ENCODE measurements around the gene HS3ST6.
"Not testable (repeated sequence)": the region's sequence is repeated elsewhere in the genome, so short reads cannot be mapped to it uniquely, and the experiment has no call there.

The HS3ST6 gene

DNA sequence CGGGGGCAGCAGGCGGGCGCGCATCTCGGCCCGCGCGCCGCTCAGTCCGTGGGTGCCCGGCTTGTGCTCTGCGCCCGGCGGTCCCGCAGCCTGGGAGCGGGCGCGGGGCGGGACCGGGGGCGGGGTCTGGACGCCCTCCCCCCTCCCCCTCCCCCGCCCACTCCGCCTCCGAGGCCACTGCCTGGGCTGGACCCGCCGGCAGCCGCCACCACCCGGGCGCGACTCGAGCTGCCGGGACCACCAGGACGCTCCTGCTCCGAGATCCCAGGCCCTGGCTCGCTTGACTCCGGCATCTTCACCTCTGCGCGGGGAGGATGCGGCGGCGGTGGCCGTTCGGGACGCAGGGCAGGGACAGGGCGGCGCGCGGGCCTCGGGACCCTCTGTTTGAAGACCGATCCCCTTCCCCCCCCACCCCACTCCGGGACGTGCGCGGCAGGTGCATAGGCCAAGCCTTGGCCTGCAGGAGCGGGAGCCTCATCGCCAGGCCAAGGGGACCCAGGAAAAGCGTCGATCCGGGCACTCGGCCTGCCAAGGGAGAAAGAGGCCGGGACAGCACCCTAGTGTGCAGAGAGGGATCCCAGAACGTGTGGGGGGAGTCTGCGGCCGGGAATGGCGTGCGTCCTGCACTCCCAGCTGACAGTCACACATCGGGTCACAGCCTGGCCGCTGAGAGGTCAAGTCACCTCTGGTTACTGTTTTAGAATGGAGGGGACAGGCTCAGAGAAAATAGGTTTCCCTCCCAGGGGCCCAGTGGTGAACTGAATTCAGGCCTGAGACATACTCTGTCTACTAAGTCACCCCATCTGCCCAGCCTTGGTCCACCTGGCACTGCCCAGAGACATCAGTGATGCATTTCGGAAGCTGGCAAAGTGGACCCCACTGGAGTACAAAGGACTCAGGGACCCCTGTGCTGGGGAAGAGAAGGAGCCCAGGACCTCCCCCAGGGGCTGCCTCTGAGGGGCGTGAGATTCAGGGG, at the start of gene HS3ST6:
TSS of gene HS3ST6 (minus strand) at position 65 of the 976 bp plus-strand sequence. CDS start 92 bp downstream, outside the sequence.
- DNase-seq = peak; percentile 27 to 35 (median 32)

DNA sequence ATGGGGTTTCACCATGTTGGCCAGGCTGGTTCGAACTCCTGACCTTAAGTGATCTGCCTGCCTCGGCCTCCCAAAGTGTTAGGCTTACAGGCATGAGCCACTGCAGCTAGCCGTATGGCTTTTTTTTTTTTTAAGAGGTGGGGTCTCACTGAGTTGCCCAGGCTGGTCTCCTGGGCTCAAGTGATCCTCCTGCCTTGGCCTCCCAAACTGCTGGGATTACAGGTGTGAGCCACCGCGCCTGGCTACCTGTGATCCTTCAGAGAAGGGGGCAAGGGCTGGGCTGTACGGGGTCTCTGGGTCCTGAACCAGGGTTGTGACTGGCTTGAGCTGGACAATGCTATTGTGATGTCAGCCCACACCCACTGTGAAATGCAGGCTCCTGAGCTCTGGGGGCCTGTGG, 48.2 kb upstream of the HS3ST6 start, which contains the start of gene RNF151:
TSS of gene RNF151 (plus strand) at position 397 of the 400 bp plus-strand sequence. CDS start 26 bp downstream, outside the sequence.
- DNase-seq = no peak

DNA sequence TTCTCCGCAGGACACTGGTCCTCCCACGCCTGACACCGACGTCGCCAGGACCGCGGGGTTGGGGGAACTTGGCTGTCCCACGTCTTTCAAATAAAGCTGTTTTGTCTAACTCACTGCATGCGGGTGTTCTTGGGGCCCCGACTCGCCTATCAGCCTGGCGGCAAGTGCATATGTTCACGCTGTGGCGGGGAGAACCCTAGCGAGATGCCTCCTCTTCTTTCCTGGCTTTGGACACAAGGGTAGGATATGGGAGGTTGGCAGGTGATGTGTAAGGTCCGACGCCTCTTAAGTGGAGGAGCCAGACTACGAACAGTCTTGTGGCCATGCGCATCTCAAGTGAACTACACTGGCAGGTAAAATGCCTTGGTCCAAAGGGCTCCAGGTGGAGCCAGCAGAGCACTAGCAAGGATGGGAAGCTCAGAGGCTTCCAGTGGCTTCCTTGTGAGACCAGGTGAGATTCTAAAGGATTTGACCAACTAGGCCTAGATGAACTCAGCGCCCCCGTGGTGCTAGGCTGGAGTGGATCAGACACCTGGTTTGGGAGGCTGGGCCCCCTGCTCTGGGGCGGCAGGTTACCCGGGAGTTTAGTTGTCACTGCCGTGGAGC, 47.3 kb upstream of the HS3ST6 start:
- DNase-seq = peak in 1 of 3 experiments; percentile 45

DNA sequence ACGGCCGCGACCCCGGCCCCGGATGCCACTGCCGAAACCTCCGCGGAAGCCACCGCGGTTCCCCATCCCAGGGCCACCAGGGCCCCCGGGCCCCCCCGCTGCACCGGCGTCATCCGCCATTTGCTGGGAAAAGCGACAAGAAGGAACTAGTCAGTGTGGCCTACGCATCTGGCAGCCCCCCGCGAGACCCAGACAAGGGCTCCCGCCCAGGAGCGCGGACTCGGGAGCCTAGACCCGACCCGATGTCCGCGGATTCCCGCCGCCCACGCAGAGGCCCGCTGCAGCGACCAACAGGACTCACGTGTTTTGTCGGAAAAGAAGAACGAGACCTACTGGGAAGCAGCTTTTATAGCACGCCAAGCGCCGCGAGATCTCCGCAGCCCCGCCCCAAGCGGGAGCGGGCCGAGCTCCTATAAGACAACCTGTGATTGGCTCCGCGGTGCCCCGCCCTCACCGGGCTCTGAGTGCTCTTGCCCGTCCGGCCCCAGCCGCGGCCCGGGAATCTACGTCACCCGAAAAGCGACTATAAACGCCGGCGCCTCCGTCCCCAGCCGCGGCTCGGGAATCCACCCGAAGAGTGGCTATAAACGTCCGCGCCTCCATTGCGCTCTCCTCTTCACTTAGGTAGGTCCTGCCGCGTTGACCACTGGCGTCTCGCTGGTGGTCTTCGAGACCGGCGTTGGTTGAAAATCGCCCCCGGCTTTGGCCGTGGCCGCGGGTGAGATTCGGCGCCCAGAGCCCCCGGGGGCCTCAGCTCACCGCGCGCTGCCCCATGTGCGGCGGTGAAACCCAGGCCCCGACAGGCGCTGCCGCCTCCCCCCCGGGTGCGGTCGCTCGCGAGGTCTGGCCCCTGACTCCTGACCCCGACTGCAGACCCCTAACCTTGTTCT, 46.5 kb upstream of the HS3ST6 start, which contains the start of gene RPS2:
TSS of gene RPS2 (minus strand) at position 321 of the 890 bp plus-strand sequence. CDS start at position 120, 201 bp downstream.
- peak; percentile 97 to 100 (median 99) for DNase-seq

DNA sequence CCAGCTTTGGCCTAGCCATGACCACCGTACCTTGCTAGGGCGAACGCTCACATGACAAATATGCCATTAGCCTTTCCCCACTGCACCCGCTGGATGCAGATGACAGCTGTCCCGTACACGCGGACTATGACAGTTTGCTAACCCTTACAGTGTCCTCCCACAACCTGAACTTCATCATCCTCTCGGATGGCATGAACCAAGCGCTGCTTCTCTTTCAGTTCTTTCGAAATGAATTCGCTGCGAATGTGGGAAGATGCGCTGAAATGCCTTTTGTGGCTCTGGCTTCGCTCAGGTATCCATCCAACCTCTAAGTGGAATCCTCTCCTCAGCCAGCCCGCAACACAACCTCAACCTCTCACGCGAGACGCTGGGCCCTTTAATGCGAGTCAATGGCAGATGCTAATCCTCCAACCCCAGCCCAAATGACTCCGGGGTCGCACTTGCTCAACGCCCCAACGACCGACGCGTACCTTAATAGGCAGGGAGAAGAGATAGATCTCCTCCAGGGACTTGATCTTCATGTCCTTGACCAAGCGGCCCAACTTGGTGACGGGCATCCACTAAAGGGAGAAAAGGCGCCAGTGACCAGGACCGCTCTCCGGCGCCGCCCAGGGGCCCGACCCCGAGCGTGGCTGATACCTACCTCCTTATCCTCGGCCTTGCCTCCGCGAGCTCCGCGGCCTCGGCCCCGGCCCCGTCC, 45.7 kb upstream of the HS3ST6 start:
- peak in 2 of 3 experiments; percentile 55 to 76 for DNase-seq

DNA sequence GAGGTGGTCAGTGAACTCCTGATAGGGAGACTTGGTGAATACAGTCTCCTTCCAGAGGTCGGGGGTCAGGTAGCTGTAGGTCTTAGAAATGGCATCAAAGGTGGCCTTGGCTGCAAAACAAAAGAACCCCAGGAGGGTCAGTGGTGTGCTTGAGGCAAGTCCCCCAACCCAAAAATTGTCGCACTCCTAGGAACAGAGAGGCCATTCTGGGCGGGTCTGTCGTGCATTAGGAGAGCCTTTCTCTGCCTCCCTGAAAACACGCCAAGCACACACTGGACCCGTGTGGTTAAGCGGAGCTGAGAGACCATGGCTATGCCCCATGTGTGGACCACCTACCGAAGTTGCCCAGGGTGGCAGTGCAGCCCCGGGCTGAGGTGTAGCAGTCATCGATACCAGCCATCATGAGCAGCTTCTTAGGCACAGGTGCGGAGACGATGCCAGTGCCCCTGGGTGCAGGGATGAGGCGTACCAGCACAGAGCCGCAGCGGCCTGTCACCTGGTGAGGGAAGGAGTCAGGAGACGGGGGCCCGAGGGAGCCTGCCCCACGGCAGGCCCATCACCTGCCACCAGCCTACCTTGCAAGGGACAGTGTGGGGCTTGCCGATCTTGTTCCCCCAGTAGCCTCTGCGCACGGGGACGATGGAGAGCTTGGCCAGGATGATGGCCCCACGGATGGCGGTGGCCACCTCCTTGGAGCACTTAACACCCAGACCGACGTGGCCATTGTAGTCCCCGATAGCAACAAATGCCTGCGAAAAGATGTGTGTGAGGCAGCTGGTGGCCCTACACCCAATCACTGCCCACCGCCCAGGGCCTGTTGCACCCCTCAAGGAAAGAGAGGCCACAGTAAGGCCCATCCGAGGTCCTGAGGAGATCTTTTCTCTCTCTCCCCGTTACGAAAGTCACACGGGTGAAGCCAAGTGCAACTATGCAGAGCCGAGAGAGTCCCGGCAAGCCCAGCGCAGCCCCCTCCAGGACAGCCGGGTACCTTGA, 44.2 kb upstream of the HS3ST6 start:
- not testable (repeated sequence) for DNase-seq

DNA sequence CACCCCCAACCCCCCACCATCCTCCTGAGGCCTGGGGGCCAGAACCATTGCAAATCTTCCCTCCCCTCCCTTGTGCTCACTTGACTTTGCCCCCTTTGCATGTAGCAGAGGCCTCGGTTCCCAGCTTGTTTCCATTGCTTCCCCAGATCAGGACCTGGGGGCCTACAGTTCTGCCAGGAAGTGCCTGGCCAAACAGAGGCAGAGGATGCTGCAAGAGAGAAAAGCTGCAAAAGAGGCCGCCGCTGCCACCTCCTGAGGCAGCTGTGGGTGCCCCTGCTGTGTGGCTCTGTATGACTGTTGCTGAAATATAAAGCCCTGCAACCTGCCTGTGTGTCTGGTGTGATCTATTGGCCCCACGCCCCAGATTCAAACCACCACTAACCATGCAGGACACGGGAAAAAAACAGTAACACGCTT, 43.4 kb upstream of the HS3ST6 start:
- DNase-seq = peak in 1 of 3 experiments; percentile 17

DNA sequence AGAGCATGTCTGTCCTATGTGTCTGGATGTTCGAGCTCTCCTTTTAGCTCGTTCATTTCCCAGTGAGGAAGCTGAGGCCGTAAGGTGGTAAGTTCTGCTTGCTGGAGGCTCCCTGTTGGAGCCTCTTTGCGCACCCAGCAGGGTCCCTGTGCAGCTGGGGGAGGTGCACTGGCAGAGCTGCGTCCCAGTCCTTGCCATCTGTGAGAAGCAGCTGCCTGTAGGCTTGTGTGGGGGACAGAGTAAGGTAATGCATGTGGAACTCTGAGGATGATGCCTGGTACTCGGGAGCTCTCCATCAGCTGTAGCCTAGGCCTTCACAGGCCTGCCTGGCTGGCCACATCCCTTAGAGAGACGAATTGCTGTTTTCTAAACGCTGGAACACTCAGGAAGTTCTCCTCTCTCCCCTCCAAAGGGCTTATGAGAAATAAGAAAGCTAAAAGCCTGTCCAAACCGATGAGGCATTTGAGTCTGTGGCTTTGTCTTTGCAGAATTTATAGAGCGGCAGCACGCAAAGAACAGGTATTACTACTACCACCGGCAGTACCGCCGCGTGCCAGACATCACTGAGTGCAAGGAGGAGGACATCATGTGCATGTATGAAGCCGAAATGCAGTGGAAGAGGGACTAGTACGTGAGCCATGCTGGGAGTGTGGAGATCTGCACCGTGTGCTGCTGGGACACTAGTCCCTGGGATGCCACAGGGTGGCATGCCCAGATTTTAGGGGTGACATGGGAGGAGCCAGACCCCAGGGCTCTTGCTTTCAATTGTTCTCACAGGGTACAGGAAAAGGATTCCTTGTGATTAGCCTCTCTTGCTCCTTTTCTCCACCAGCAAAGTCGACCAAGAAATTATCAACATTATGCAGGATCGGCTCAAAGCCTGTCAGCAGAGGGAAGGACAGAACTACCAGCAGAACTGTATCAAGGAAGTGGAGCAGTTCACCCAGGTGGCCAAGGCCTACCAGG, 42.7 kb upstream of the HS3ST6 start:
- DNase-seq = peak in 2 of 3 experiments; percentile 49 to 63

DNA sequence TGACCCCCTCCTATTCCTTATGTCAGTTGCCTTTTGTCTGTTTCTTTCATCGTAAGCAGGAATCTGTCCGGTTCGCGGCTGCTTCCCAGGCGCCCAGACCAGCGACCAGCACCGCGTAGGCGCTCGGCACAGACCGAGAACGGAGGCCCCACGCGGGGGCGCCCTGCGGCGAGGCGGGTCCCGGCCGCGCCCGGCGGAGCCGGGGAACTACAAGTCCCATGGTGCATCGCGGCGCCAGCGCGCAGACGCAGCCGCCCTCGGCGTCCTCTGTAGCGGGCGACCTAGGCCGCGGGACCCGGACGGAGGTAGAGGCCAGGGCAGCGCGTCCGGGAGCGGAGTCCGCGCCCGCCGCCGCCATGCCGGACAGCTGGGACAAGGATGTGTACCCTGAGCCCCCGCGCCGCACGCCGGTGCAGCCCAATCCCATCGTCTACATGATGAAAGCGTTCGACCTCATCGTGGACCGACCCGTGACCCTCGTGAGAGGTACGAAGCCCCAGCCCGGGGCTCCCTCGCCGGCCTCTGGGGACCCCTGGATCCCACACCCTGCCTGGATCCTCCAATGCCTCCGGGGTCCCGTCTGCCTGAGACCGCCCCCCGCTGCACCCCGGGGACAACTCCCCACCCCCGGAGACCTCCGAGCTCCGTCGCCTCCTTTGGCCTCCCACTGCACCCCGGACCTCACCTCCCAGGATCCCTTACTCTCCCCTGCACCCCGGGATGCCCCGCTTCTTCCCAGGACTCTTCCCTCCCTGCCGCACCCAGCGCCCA, 41.2 kb upstream of the HS3ST6 start, which contains the start of gene NDUFB10:
TSS of gene NDUFB10 (plus strand) at position 270 of the 771 bp plus-strand sequence. CDS start at position 357, 87 bp downstream.
- peak; percentile 89 to 97 (median 89) for DNase-seq

DNA sequence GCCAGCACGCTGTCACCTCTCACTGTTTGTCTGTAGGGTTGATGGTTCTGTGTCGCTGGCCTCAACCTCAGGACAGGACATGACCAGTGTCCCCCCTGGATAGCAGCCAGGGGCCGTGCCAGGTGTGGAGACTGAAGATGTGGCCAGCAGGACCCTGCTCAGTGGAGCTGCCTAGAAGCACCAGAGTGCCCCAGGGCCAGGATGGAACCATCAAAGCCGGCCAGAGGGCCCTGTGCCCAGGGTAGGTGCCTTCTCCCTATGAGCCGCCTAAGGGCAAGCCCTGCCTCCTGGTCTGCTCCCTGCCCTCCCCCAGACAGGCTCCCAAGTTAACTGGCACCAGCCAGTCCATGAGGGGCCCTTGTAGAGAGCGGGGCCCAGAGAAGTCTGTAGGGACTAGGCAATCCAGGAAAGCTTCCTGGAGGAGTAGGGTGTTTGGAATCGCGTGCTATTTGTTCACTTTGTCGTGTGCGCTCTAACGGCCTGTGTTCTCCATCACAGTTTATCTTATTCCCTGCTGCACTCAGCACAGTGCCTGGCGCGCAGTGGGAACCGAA, 40.6 kb upstream of the HS3ST6 start:
- no peak for DNase-seq

DNA sequence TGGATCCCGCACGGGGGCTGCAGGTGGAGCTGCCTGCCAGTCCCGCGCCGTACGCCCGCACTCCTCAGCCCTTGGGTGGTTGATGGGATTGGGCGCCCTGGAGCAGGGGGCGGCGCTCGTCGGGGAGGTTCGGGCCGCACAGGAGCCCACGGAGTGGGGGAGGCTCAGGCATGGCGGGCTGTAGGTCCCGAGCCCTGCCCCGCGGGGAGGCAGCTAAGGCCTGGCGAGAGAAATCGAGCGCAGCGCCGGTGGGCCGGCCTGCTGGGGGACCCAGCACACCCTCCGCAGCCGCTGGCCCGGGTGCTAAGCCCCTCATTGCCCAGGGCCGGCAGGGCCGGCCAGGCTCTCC, 39.9 kb upstream of the HS3ST6 start:
- not testable (repeated sequence) for DNase-seq

DNA sequence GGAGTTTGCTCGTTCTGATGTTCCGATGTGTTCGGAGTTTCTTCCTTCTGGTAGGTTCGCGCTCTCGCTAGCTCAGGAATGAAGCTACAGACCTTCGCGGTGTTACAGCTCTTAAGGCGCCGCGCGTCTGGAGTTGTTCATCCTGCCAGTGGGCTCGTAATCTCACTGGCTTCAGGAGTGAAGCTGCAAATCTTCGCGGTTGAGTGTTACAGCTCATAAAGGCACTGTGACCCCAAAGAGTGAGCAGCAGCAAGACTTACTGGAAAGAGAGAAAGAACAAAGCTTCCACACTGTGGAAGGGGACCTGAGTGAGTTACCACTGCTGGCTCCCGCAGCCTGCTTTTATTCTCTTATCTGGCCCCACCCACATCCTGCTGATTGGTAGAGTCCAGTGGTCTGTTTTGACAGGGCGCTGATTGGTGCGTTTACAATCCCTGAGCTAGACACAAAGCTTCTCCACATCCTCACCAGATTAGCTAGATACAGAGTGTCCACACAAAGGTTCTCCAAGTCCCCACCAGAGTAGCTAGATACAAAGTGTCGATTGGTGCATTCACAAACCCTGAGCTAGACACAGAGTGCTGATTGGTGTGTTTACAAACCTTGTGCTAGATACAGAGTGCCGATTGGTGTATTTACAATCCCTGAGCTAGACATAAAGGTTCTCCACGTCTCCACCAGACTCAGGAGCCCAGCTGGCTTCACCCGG, 39.4 kb upstream of the HS3ST6 start:
- not testable (repeated sequence) for DNase-seq

DNA sequence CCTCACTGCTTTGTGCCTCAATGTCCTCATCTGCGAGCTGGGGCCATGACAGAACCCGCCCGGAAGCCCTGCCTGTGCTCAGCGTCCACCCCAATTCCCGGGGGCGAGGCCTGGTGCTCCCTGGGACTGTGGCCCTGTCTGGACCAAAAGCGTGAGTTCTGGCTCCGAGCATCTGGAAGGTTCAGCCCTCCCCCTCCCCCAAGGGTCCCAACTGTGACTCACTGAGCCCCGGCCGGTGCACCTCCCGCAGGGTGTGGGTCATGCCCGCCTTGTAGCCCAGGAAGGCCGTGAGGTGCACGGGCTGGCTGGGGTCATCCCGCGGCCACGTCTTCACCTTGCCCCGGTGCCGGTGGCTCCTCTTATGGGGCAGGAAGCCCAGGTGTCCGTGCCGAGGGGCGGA, 35.5 kb upstream of the HS3ST6 start:
- DNase-seq = no peak

DNA sequence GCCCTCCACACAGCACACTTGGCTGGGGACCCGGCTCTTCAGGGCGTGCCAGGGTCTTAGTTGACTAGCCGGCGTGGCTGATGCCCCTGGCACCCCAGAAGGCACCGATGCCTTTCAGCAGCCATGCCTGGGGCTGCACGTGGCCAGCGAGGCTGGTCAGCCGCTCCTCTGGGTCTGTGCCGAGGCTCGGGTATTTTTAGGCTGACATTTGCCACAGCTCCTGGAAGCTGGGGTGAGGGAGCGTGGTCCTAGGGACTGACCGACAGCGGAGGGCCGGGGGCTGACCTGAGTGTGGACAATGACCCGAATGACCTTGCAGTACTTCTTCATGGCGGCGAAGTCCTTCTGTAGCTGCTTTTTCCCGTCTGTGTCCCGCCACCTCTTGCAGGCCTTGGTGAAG, 32.3 kb upstream of the HS3ST6 start:
- DNase-seq = no peak

DNA sequence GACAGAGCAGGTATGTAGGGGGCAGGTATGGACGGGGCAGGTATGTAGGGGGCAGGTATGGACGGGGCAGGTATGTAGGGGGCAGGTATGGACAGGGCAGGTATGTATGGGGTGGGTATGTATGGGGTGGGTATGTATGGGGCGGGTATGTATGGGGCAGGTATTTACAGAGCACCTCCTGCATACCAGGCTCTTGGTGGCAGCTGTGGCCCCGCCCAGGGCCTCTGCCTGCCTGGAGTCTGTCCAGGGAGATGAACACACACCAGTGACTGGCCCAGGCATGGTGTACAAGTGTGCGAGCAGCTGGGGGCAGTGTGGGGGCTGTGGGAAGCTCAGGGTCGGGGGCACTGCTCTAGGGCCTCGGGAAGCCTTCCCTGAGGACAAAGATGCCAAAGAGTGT, 31.8 kb upstream of the HS3ST6 start:
- no peak for DNase-seq

DNA sequence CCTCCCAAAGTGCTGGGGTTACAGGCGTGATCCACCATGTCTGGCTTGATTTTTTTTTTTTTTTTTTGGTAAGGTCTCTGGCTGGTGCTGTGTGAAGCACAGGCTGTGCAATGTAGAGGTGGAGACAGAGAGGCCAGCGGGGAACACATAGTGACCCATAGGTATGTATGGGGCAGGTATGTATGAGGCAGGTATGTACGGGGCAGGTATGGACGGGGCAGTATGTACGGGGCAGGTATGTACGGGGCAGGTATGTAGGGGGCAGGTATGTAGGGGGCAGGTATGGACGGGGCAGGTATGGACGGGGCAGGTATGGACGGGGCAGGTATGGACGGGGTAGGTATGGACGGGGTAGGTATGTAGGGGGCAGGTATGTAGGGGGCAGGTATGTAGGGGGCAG, 31.3 kb upstream of the HS3ST6 start:
- no peak for DNase-seq

DNA sequence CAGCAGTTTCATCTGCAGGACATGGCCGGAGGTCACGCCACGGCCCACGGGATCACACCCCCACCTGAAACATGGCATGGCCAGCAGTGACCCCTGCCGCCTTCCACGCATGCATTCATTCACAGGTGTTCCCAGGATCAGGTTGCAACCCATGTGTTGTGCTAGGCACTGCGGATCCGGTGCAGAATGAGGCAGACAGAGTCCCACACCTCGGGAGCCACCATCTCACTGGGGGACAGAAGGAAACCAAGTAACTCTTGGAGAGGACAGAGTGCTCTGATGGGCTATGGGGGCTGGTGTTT, 29.1 kb upstream of the HS3ST6 start:
- no peak for DNase-seq

Data from NCI-H1417 (cell line).